ENCODE measurements around the gene CABP7. TPM values are rescaled to one million over a fixed set of nuclear protein-coding genes. Genes with fewer than 3 reads are reported as not detected.

CABP7 gene
- polyA plus RNA-seq, 1 donor, result 0.19 TPM

DNA sequence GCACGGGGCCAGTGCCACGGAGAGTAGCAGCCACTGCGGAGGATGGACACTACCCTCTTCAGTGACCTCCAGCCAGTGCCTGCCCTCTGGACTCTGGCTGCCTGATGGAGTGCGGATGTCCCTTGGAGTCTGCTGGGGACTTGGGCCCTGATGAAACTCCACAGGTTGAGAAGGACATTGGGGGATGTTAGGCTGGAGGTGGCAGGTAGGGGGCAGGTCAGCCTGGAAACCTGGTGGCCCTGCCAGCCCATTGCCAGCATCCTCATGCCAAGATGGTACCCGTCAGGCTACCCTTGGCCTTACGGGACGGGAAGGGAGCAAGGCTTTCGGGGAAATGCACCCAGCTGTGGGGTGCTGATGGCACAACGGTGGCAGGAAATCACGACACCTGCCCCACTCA, 4.0 kb downstream of the CABP7 start:
- no peak for DNase-seq

- DNase-seq, result no peak
These were observed 5.0 kb downstream of the CABP7 start for GRCh38 chr22:29724843-29725242.

- DNase-seq, result no peak
These were observed 6.3 kb downstream of the CABP7 start for GRCh38 chr22:29726106-29726505.

DNA sequence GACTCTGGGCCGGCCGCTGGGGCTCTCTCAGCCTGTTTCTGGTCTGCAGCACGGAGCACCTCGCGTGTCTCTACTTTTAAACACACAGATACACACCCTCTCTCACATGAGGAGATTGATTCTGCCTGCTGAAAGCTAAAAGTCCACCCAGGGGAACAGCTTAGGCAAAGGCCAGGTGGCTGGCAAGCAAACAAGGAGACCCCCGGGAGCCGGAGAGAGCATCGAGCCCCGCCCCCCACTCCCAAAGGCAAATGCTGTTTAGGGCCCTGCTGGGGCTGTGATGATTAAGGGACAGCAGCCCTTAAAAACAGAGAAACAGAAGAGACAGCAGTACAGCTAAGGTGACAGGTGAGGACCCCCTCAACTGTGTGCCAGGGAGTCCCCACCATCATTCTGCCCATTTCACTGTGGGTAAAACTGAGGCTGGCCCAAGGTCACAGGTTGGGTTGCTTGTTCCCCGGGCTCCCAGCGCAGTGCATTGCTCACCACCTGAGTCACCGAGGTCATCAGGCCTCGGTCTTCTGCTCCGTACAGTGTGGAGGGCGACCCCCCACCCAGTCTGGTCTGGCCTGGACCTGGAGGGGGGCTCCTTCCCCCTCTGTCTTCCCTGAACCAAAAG, 6.8 kb downstream of the CABP7 start:
- DNase-seq, result no peak

- DNase-seq, result no peak
These were observed 7.3 kb downstream of the CABP7 start for GRCh38 chr22:29727131-29727523.

- DNase-seq, result no peak
These were observed 9.4 kb downstream of the CABP7 start for GRCh38 chr22:29729161-29729560.

DNA sequence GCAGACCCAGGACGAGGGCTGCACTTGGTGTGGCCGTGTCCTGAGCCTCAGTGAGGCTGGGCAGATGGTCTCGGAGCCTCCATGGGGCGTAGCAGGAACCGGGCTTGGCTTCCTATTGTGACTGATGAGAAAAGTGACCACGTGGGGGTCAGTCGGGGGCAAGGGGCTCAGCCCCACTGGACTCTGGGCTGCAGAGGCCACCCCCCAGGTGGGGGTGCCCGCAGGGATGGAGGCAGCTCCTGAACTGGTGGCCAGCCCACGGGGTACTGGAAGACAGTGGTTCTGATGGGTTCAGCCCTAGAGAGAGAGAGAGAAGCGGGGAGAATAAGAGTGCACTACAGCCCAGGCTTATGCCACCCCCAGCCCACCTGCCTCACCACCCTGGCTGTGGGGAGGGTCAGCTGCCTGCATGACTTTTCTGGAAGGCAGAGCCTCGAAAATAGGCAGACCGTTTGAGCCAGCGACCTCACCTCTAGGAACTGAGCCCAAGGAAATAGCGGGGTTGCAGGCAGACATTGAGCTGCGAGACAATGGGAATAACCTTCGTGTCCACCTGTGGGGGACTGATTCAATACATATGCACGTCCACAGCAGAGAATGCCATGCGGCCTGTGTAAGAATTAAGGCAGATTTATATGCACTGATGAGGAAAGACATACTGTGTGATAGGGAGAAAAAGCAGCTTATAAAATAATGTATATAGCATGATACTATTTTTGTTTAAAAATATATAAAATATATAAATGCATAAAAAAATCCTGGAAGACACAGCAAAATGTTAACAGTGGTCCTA, 11.5 kb downstream of the CABP7 start:
- DNase-seq, result no peak

DNA sequence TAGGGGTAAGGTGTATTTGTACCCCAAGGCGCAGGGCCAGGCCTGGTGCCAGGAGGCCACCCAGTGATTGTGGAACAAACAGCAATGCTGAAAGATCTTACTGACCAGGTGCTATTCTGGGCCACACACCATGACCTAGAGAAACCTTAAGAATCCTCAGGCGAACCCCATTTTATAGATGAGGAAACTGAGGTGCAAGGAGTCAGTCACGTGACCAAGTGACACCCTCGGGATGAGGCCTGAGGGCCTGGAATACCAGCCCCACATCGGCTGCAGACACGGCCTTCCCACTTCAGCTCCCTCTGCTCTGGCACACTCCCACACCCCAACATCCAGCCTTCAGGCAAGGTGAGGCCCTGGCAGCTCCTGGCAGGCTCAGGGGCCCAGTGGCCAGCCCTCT, 13.1 kb downstream of the CABP7 start:
- no peak for DNase-seq

- DNase-seq, result no peak
These were observed 13.8 kb downstream of the CABP7 start for GRCh38 chr22:29733362-29734201.

- DNase-seq, result no peak
These were observed 14.6 kb downstream of the CABP7 start for GRCh38 chr22:29734406-29734805.

GRCh38 chr22:29734838-29735237, 15.0 kb downstream of the CABP7 start:
- no peak for DNase-seq

DNA sequence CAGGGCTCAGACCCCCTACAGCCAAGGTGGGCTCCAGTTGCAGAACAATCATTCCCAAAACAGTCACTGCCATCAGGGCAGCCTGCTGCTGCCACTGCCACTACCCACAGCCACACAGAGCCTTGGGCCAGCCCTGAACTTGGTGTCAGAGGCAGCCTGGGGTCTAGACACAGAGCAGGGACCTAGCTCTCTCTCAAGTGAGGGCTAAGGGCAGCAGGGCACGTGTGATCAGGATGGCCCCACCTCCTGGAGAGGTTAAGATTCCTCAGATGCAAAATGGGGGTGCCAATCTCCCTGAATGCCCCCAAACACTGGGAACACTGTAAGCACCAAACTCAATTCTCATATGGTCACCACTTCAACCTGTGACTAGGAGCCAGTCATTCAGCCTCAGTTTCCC, 15.6 kb downstream of the CABP7 start:
- no peak for DNase-seq

- DNase-seq, result no peak
These were observed 17.7 kb downstream of the CABP7 start for GRCh38 chr22:29737251-29738117.

DNA sequence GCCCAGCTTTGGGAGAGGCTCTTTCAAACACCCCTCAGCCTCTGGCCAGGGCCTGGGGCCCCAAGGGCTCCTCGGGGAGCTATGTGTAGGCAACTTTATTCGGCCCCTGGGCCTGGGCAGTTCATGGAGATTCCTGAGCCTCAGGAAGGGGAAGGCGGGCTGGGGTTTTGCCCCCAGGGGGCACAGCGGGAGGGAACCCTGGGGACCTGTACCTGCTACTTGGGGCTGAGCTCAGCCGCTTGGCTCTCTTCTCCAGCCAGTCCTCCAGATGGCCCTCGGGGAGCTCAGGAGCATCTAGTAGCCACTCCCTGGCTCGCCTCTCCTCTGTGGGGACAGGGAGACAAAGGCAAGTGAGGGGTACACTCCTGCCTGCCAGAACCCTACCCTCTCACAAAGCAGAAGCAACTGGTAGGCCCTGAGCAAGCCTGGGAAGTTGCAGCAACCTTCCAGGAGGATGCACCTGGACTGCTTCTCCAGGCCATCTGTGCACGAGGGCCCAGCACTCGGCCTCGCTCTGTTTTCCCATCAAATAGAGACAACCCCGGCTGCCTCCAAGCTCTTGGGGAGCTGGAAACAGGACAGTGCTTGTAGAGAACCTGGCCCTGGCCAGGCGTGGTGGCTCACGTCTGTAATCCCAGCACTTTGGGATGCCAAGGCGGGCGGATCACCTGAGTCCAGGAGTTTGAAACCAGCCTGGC, 18.5 kb downstream of the CABP7 start:
- no peak for DNase-seq

DNA sequence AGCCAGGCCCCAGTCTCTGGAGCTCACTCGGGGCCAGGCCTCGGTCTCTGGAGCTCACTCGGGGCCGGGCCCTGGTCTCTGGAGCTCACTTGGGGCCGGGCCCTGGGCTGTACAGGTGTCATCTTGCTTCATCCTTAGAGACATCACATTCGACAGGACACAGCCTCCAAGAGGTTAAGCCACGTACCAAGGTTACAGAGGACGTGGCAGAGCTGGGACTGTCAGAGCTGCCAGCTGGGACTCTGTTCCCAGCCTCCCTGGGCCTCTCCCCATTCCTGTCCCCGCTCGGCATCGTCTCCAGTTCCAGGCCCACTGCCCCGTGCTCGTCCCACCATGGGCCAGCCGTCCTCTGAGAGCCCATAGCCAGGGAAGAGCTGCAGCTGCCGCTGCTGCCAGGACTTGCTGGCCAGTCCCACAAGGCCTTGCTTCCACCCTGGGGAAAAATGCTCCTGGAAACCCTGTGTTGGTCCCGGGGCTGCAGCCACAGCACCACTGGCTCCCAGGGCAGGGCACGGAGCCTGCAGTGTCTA, 19.6 kb downstream of the CABP7 start:
- DNase-seq, result no peak

DNA sequence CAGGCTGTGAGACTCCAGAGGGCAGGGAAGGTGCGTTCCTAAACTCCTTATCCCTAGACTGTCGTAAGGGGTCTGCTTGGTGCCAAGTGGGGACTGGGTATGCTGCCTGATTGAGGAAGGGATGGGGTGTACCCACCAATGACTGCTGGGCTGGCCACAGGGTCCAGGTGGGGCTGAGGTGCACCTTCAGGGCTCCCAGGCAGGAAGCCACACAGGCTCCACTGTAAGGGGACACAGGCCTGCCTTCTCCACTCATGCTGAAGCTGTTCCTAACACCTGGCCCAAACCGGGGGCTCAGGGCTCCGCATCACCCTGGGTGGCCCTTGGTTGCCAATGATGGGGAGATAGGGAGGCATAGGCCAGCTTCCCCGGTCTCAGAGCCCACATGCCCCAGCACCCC, 20.4 kb downstream of the CABP7 start:
- DNase-seq, result no peak

GRCh38 chr22:29741926-29742325, 22.1 kb downstream of the CABP7 start:
- DNase-seq, result no peak

DNA sequence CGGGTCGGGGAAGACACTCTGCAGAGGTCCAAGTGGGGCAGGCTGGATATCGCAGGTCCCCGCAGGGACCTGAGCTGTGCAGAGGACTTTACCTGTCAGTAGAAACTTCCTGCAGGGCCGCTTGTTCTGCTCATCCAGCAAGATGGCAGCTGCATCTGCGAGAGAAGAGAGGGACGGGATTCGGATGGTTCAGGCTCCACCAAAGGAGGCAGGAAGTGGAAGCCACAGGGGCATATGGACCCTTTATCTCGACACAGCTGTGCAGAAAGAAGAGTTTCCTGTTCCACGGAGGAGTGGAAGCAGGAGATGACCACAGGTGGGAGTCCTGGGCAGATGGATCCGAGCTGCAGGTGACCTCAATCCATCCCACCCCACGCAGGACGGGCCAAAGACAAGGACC, 22.5 kb downstream of the CABP7 start:
- no peak for DNase-seq

DNA sequence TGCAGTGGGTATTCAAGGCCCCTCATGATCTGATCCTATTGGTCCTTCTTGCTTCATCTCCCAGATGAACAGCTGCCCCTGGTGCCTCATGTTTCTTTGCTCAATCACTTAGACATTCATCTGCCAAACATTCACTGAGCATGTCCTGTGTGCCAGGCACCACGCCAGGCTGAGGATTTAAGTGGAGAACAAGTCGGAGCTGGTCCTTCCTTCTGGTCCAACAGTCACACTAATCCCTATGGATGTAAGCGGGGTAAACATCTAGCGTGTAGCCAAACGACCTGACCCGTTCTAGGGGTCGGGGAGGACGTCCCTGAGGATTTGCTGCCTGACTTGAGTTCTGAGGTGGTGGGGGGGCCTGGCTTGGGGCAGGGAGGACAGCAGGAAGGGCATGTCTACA, 25.1 kb downstream of the CABP7 start:
- DNase-seq, result peak; percentile 76

- DNase-seq, result no peak
These were observed 28.0 kb downstream of the CABP7 start for GRCh38 chr22:29747832-29748231.

GRCh38 chr22:29748248-29748893, 28.6 kb downstream of the CABP7 start:
- no peak for DNase-seq
